Measurements from ENCODE around the gene RANBP1. TPM values are rescaled to one million over a fixed set of nuclear protein-coding genes. Genes with fewer than 3 reads are reported as not detected.

The RANBP1 gene
- total RNA-seq, 1 donor from 2014 or later: 142 TPM

DNA sequence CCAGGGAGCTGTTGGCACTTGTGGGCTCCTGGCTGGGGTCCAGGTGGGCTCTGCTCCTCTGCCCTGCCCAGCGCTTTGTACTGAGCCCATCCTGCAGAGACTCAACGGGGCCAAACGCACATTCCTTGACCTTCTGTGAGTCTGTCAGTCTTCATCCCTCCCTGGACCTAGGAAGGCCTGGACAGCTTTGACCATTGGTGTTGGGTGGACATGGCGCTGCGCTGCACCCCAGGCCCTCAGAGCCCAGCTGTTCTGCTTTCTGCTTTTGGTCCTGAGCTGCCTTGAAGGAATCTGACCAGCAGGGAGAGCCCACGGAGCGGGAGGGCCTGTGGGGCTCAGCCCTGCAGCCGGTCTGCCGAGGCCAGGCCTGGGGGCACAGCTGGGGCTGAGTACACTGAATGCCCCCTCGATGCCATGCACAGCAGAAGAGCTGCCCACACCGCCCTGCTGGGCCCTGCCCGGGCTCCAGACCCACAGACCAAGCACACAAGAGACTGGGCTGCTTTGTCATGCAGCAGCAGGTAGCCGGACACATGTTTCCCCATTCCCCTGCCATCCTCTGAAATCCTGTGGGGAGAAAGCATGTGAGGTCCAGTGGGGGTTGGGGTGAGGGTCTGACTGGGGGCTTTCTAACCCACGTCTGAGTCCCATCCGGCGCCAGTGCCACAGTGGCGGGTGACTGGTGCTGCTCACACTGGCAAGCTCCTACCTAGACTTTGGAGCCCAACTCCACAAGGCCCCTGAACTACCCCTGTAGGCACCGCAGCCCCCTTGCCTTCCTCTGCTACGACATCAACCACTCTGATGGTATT, 59.1 kb downstream of the RANBP1 start:
- TF ChIP-seq, protein P1, sequence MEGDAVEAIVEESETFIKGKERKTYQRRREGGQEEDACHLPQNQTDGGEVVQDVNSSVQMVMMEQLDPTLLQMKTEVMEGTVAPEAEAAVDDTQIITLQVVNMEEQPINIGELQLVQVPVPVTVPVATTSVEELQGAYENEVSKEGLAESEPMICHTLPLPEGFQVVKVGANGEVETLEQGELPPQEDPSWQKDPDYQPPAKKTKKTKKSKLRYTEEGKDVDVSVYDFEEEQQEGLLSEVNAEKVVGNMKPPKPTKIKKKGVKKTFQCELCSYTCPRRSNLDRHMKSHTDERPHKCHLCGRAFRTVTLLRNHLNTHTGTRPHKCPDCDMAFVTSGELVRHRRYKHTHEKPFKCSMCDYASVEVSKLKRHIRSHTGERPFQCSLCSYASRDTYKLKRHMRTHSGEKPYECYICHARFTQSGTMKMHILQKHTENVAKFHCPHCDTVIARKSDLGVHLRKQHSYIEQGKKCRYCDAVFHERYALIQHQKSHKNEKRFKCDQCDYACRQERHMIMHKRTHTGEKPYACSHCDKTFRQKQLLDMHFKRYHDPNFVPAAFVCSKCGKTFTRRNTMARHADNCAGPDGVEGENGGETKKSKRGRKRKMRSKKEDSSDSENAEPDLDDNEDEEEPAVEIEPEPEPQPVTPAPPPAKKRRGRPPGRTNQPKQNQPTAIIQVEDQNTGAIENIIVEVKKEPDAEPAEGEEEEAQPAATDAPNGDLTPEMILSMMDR (IDR thresholded peaks at IDR 0.05; ENCODE audit: unreplicated experiment): no peak
- no peaks in the 10 kb centered on the region for H3K36me3 Mint-ChIP-seq (ENCODE audit: low read depth, unreplicated experiment)
- no peaks in the 10 kb centered on the region for H3K4me1 Mint-ChIP-seq (ENCODE audit: unreplicated experiment)
- no peak overlapping the region for H3K4me3 Mint-ChIP-seq (ENCODE audit: unreplicated experiment)
- no peaks in the 10 kb centered on the region for H3K9me3 Mint-ChIP-seq (ENCODE audit: unreplicated experiment)
- peaks cover 3% of the 10 kb centered on the region for H3K27me3 Mint-ChIP-seq (ENCODE audit: unreplicated experiment)
- DNase-seq (ENCODE audit: low spot score): peak; percentile 45
- H3K27ac Mint-ChIP-seq (ENCODE audit: unreplicated experiment): no peak overlapping the region

DNA sequence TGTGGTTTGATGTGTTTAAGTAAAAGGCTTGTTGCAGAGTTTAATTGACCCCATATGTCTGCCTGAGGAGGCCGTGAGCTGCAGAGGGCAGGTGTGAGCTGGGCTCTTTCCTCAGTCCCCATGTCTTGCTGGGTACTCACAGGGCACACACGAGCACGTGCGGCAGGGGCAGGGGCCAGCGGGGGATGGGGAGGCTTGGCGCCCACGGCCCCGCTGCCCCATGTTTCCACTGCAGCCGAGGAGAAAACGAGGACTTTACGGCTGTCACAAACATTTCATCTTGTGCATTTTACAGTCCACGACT, 59.6 kb downstream of the RANBP1 start:
- H3K27me3 Mint-ChIP-seq (ENCODE audit: unreplicated experiment): peaks cover 3% of the 10 kb centered on the region
- no peak overlapping the region for H3K4me3 Mint-ChIP-seq (ENCODE audit: unreplicated experiment)
- TF ChIP-seq, protein P1 (IDR thresholded peaks at IDR 0.05; ENCODE audit: unreplicated experiment): no peak
- H3K36me3 Mint-ChIP-seq (ENCODE audit: low read depth, unreplicated experiment): no peaks in the 10 kb centered on the region
- DNase-seq (ENCODE audit: low spot score): no peak
- no peaks in the 10 kb centered on the region for H3K9me3 Mint-ChIP-seq (ENCODE audit: unreplicated experiment)
- H3K27ac Mint-ChIP-seq (ENCODE audit: unreplicated experiment): no peak overlapping the region
- no peaks in the 10 kb centered on the region for H3K4me1 Mint-ChIP-seq (ENCODE audit: unreplicated experiment)

DNA sequence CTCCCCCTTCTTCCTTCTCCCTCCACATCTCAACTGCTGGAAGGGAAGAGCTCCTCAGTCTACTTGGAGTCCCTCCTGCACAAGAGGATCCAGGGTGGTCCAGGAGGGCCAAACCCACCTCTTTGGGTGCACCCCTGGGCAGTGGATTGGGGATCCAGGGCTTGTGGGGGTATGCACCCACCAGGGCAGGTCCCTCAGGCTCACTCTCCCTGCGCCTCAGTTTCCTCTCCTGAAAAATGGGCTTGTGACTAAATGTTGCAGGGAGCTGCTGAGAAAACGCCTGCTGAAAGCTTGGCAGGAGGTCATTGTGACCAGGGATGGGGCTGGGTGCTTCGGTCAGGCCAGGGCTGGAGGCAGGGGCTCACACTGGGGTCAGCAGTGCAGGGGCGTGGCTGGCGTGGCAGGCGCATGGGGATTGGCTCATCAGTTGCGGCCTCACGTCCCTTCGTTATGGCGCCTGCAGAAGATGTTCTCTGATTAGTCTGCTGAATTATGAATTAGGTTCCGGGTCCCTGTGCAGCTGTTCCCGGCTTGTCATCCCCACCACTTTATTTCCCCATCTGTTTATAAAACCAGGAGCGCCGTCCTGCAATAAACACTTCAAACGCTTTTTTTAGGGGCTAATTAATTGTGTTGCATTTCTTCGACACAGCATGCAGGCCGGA, 60.6 kb downstream of the RANBP1 start:
- no peaks in the 10 kb centered on the region for H3K4me1 Mint-ChIP-seq (ENCODE audit: unreplicated experiment)
- TF ChIP-seq, protein P1 (IDR thresholded peaks at IDR 0.05; ENCODE audit: unreplicated experiment): no peak
- no peak overlapping the region for H3K27ac Mint-ChIP-seq (ENCODE audit: unreplicated experiment)
- H3K27me3 Mint-ChIP-seq (ENCODE audit: unreplicated experiment): peaks cover 3% of the 10 kb centered on the region
- H3K9me3 Mint-ChIP-seq (ENCODE audit: unreplicated experiment): no peaks in the 10 kb centered on the region
- no peak overlapping the region for H3K4me3 Mint-ChIP-seq (ENCODE audit: unreplicated experiment)
- no peak for DNase-seq (ENCODE audit: low spot score)
- no peaks in the 10 kb centered on the region for H3K36me3 Mint-ChIP-seq (ENCODE audit: low read depth, unreplicated experiment)

Small RNA genes within 50 kb of the gene (microRNA-seq; reads per million reads assigned to microRNA genes)
- gene MIR6816 (ENCODE audit: unreplicated experiment): 1.0 reads per million, percentile 13 among the genes with 10 or more reads in this experiment

Other genes with a start within 250 kb of the RANBP1 start
- 49.0 TPM for gene COMT, start 174.3 kb upstream of the RANBP1 start, total RNA-seq (ENCODE audit: unreplicated experiment)
- gene TXNRD2, start 174.3 kb upstream of the RANBP1 start, total RNA-seq (ENCODE audit: unreplicated experiment): 23.0 TPM
- gene ARVCF, start 99.3 kb upstream of the RANBP1 start, total RNA-seq (ENCODE audit: unreplicated experiment): 67.3 TPM
- gene TANGO2, start 95.0 kb upstream of the RANBP1 start, total RNA-seq (ENCODE audit: unreplicated experiment): 15.3 TPM
- gene DGCR8, start 35.9 kb upstream of the RANBP1 start, total RNA-seq (ENCODE audit: unreplicated experiment): 46.6 TPM
- 44.8 TPM for gene TRMT2A, start 1.1 kb downstream of the RANBP1 start, total RNA-seq (ENCODE audit: unreplicated experiment)
- gene ZDHHC8, start 15.7 kb downstream of the RANBP1 start, total RNA-seq (ENCODE audit: unreplicated experiment): 118 TPM
- gene CCDC188, start 35.0 kb downstream of the RANBP1 start, total RNA-seq (ENCODE audit: unreplicated experiment): not detected
- gene RTN4R, start 152.2 kb downstream of the RANBP1 start, total RNA-seq (ENCODE audit: unreplicated experiment): 19.0 TPM
- 54.2 TPM for gene DGCR6L, start 204.0 kb downstream of the RANBP1 start, total RNA-seq (ENCODE audit: unreplicated experiment)

Measured in endothelial cell (in vitro differentiated cells).